H9 (cell line): ENCODE results near the gene IGF1R. TPM values are rescaled to one million over a fixed set of nuclear protein-coding genes. Genes with fewer than 3 reads are reported as not detected.

Experiments used
- DNase-seq: peaks from one replicate; pipeline ENCODE4 v3.0.0-alpha.2; 2017
- H2AFZ ChIP-seq: one replicate; pipeline ENCODE4 v1.6.1; 2013; ENCODE audit warnings: mild to moderate bottlenecking, low read length, control low read depth, moderate library complexity
- H2AK5ac ChIP-seq: 2 replicates; pipeline ENCODE4 v1.6.1; 2013; ENCODE audit warnings: low read length, control low read depth, mixed read lengths; ENCODE audit not compliant: insufficient read length
- H2BK120ac ChIP-seq: one replicate; pipeline ENCODE4 v1.6.1; 2013; ENCODE audit warnings: low read depth, mild to moderate bottlenecking, low read length, control low read depth, inconsistent platforms; ENCODE audit not compliant: poor library complexity, severe bottlenecking
- H2BK12ac ChIP-seq: 2 replicates; pipeline ENCODE4 v1.6.1; 2013; ENCODE audit warnings: low read length, control low read depth, mixed read lengths, low read depth; ENCODE audit not compliant: insufficient read length
- H2BK15ac ChIP-seq: 2 replicates; pipeline ENCODE4 v1.6.1; 2013; ENCODE audit warnings: low read depth, low read length, control low read depth
- H2BK20ac ChIP-seq: one replicate; pipeline ENCODE4 v1.6.1; 2013; ENCODE audit warnings: low read depth, mild to moderate bottlenecking, low read length, control low read depth, inconsistent platforms; ENCODE audit not compliant: poor library complexity, severe bottlenecking
- H2BK5ac ChIP-seq: 2 replicates; pipeline ENCODE4 v1.6.1; 2013; ENCODE audit warnings: low read length, control low read depth, mixed read lengths; ENCODE audit not compliant: insufficient read length
- H3K14ac ChIP-seq: 2 replicates; pipeline ENCODE4 v1.6.1; 2013; ENCODE audit warnings: low read length, control low read depth; ENCODE audit not compliant: insufficient read depth
- H3K18ac ChIP-seq: 2 replicates; pipeline ENCODE4 v1.6.1; 2013; ENCODE audit warnings: low read depth, mild to moderate bottlenecking, mixed read lengths, low read length, control low read depth; ENCODE audit not compliant: insufficient read length
- H3K23ac ChIP-seq: 2 replicates; pipeline ENCODE4 v1.6.1; 2013; ENCODE audit warnings: low read length, control low read depth, mixed read lengths, low read depth; ENCODE audit not compliant: insufficient read length
- H3K23me2 ChIP-seq: 2 replicates; pipeline ENCODE4 v1.6.1; 2013; ENCODE audit warnings: low read depth, mild to moderate bottlenecking, mixed read lengths, low read length, control low read depth; ENCODE audit not compliant: insufficient read length, poor library complexity, severe bottlenecking
- H3K27ac ChIP-seq: 2 replicates; pipeline ENCODE4 v1.5.1; 2013; ENCODE audit warnings: low read length, control low read depth, mixed read lengths, low read depth; ENCODE audit not compliant: insufficient read length
- H3K27me3 ChIP-seq: 2 replicates; pipeline ENCODE4 v1.6.1; 2013; ENCODE audit warnings: low read length, control low read depth, inconsistent platforms; ENCODE audit not compliant: insufficient read depth
- H3K4ac ChIP-seq: 2 replicates; pipeline ENCODE4 v1.6.1; 2013; ENCODE audit warnings: low read depth, mild to moderate bottlenecking, control low read depth, inconsistent platforms, low read length, moderate library complexity
- H3K4me1 ChIP-seq: 2 replicates; pipeline ENCODE4 v1.6.1; 2013; ENCODE audit warnings: low read length, control low read depth, inconsistent platforms; ENCODE audit not compliant: insufficient read depth
- H3K4me2 ChIP-seq: 2 replicates; pipeline ENCODE4 v1.6.1; 2013; ENCODE audit warnings: low read length, control low read depth, mixed read lengths; ENCODE audit not compliant: insufficient read length, insufficient read depth
- H3K56ac ChIP-seq: 2 replicates; pipeline ENCODE4 v1.6.1; 2013; ENCODE audit warnings: low read depth, mild to moderate bottlenecking, mixed read lengths, low read length, control low read depth; ENCODE audit not compliant: insufficient read length
- H3K79me1 ChIP-seq: 2 replicates; pipeline ENCODE4 v1.6.1; 2013; ENCODE audit warnings: low read depth, mild to moderate bottlenecking, moderate library complexity, low read length, control low read depth, inconsistent platforms; ENCODE audit not compliant: insufficient read depth, poor library complexity, severe bottlenecking
- H3K79me2 ChIP-seq: 2 replicates; pipeline ENCODE4 v1.6.1; 2013; ENCODE audit warnings: low read length, control low read depth, inconsistent platforms; ENCODE audit not compliant: insufficient read depth
- H3K9ac ChIP-seq: 2 replicates; pipeline ENCODE4 v1.6.1; 2013; ENCODE audit warnings: low read length, control low read depth, mixed read lengths; ENCODE audit not compliant: insufficient read length; ENCODE audit errors: extremely low read depth
- H3K9me3 ChIP-seq: one replicate; pipeline ENCODE4 v1.6.1; 2013; ENCODE audit warnings: low read depth, low read length, inconsistent platforms; ENCODE audit not compliant: control insufficient read depth
- H3T11ph ChIP-seq: one replicate; pipeline ENCODE4 v1.6.1; 2013; ENCODE audit warnings: mild to moderate bottlenecking, low read length, control low read depth, inconsistent platforms
- H4K20me1 ChIP-seq: one replicate; pipeline ENCODE4 v1.6.1; 2013; ENCODE audit not compliant: control insufficient read depth, insufficient read length, insufficient read depth
- H4K5ac ChIP-seq: 2 replicates; pipeline ENCODE4 v1.6.1; 2013; ENCODE audit warnings: low read depth, mild to moderate bottlenecking, mixed read lengths, low read length, control low read depth; ENCODE audit not compliant: insufficient read length
- H4K8ac ChIP-seq: replicated peaks from 2 replicates; pipeline ENCODE4 v1.6.1; 2013; ENCODE audit warnings: low read length, control low read depth, mixed read lengths, low read depth; ENCODE audit not compliant: insufficient read length
- H4K91ac ChIP-seq: 2 replicates; pipeline ENCODE4 v1.6.1; 2013; ENCODE audit warnings: low read depth, mild to moderate bottlenecking, moderate library complexity, mixed read lengths, low read length, control low read depth; ENCODE audit not compliant: insufficient read length
- H3K27ac Mint-ChIP-seq, 3 experiments: 2 replicates in 2 of 3; 3 replicates in 1 of 3; pipeline ENCODE4 v1.8.0; 2020 to 2021; ENCODE audit warnings: mixed read lengths in 3 of 3, mild to moderate bottlenecking in 1 of 3, moderate library complexity in 1 of 3
- H3K27me3 Mint-ChIP-seq: 2 replicates; pipeline ENCODE4 v1.8.0; 2021; ENCODE audit warnings: low read depth, mild to moderate bottlenecking, moderate library complexity, mixed read lengths
- H3K36me3 Mint-ChIP-seq, 3 experiments: 2 replicates in 2 of 3; 3 replicates in 1 of 3; pipeline ENCODE4 v1.8.0; 2020 to 2021; ENCODE audit warnings: low read depth in 3 of 3, mixed read lengths in 3 of 3; ENCODE audit not compliant: insufficient read depth in 1 of 3
- H3K4me1 Mint-ChIP-seq, 2 experiments: 2 replicates each; pipeline ENCODE4 v1.8.0; 2020; ENCODE audit warnings: mixed read lengths in 2 of 2
- H3K4me3 Mint-ChIP-seq, 2 experiments: 2 replicates in 1 of 2; 3 replicates in 1 of 2; pipeline ENCODE4 v1.8.0; 2020 to 2021; ENCODE audit warnings: mild to moderate bottlenecking in 2 of 2, mixed read lengths in 2 of 2, moderate library complexity in 1 of 2
- H3K9me3 Mint-ChIP-seq, 2 experiments: 2 replicates in 1 of 2; 3 replicates in 1 of 2; pipeline ENCODE4 v1.8.0; 2020; ENCODE audit warnings: mild to moderate bottlenecking in 2 of 2, mixed read lengths in 2 of 2, moderate library complexity in 1 of 2
- total RNA-seq: library from RNA; stranded (reverse); gene quantifications from 2 replicates; pipeline ENCODE4 v1.2.1, GENCODE V29; 2021
- TF ChIP-seq, protein P1 (sequence below): fragments of 200-600 bp; sonication (generic); conservative IDR thresholded peaks from 3 replicates; pipeline ENCODE4 v1.8.0; 2021; ENCODE audit warnings: antibody characterized with exemption, mild to moderate bottlenecking

Gene IGF1R
- total RNA-seq, 1 experiment from 2014 or later, result 70.0 TPM

DNA sequence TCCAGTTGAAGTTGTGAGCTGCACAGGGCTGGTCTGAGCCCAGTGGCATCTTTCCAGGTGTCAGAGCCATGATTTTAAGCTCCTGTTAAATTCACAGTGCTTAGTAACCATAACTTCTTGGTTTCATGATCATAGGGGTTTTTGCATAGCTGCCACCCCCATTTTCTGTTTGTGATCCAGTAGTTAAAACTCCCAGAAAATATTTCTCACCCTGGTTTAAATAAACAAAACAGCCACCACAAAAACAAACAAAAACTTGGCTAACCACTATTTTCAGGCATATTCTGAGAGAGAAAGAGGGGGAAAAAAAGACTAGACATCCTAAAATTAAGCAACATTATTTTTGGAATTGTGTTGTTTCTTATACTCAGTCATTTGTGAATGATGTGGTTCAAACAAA is 175.3 kb downstream of the IGF1R start:
- Histone ChIP-seq H2BK20ac (no peak overlapping the region), H3K27ac (peak overlapping the region; percentile 71), H2BK5ac (no peak overlapping the region), H3K79me1 (peaks cover 6% of the 10 kb centered on the region), H4K20me1 (peaks cover 2% of the 10 kb centered on the region), H2BK12ac (no peak overlapping the region), H3K4me1 (peaks cover 25% of the 10 kb centered on the region; the same call in 1 of the 2 replicates), H4K91ac (no peak overlapping the region), H3K79me2 (peaks cover 17% of the 10 kb centered on the region; the same call in 1 of the 2 replicates), H2AK5ac (no peak overlapping the region), H2BK15ac (no peak overlapping the region), H3K4ac (no peak overlapping the region), H2AFZ (no peak overlapping the region), H3K56ac (no peak overlapping the region), H3K23me2 (no peaks in the 10 kb centered on the region), H3K9me3 (no peaks in the 10 kb centered on the region), H4K8ac (no peak overlapping the region), H3K27me3 (no peaks in the 10 kb centered on the region), H3K18ac (no peak overlapping the region), H3K9ac (no peak overlapping the region), H3K23ac (no peak overlapping the region), H4K5ac (no peak overlapping the region), H3K14ac (no peak overlapping the region), H2BK120ac (no peak overlapping the region), H3T11ph (no peak overlapping the region), H3K4me2 (peak overlapping the region; percentile 27)
- peaks cover 3 to 9% (median 4%) of the 10 kb centered on the region in 3 experiments; a peak in 5 of 7 replicates for H3K36me3 Mint-ChIP-seq
- TF ChIP-seq, protein P1, sequence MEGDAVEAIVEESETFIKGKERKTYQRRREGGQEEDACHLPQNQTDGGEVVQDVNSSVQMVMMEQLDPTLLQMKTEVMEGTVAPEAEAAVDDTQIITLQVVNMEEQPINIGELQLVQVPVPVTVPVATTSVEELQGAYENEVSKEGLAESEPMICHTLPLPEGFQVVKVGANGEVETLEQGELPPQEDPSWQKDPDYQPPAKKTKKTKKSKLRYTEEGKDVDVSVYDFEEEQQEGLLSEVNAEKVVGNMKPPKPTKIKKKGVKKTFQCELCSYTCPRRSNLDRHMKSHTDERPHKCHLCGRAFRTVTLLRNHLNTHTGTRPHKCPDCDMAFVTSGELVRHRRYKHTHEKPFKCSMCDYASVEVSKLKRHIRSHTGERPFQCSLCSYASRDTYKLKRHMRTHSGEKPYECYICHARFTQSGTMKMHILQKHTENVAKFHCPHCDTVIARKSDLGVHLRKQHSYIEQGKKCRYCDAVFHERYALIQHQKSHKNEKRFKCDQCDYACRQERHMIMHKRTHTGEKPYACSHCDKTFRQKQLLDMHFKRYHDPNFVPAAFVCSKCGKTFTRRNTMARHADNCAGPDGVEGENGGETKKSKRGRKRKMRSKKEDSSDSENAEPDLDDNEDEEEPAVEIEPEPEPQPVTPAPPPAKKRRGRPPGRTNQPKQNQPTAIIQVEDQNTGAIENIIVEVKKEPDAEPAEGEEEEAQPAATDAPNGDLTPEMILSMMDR, result no peak
- peak overlapping the region; percentile 84 to 97 (median 93) for H3K27ac Mint-ChIP-seq
- peaks cover 0 to 4% of the 10 kb centered on the region in 2 experiments; a peak in 2 of 5 replicates for H3K9me3 Mint-ChIP-seq
- DNase-seq, result no peak
- no peak overlapping the region; a peak in 1 of 5 replicates for H3K4me3 Mint-ChIP-seq
- H3K27me3 Mint-ChIP-seq, result no peaks in the 10 kb centered on the region
- peaks cover 83 to 87% of the 10 kb centered on the region in 2 experiments for H3K4me1 Mint-ChIP-seq
